Measurements from ENCODE around the gene ANO10. TPM values are rescaled to one million over a fixed set of nuclear protein-coding genes. Genes with fewer than 3 reads are reported as not detected.

The ANO10 gene
- total RNA-seq, 1 experiment from 2014 or later = 15.0 TPM

GRCh38 chr3:43423639-43424038, 198.2 kb downstream of the ANO10 start:
- CTCF ChIA-PET = no interaction called here

GRCh38 chr3:43423142-43423541, 198.7 kb downstream of the ANO10 start:
- intact Hi-C loops (cut with micrococcal nuclease) = no loop called here
- peak; percentile 7 for DNase-seq (ENCODE audit: unreplicated experiment)
- Mint-ChIP-seq H3K27me3 (ENCODE audit: insufficient read depth, unreplicated experiment) (no peaks in the 10 kb centered on the region), H3K4me3 (ENCODE audit: unreplicated experiment) (no peak overlapping the region), H3K27ac (ENCODE audit: low read depth, unreplicated experiment) (no peak overlapping the region), H3K4me1 (ENCODE audit: insufficient read depth, unreplicated experiment) (no peaks in the 10 kb centered on the region), H3K9me3 (ENCODE audit: unreplicated experiment) (no peaks in the 10 kb centered on the region), H3K36me3 (ENCODE audit: insufficient read depth, unreplicated experiment) (no peaks in the 10 kb centered on the region)
- no TSS peak for BruUV-seq (replicated peaks)
- CTCF ChIA-PET = no interaction called here
- TF ChIP-seq CTCF (IDR thresholded peaks at IDR 0.05; ENCODE audit: unreplicated experiment) = no peak
- POLR2A ChIA-PET = no interaction called here

More at GRCh38 chr3:43423639-43424038, 198.2 kb downstream of the ANO10 start:
- Mint-ChIP-seq H3K27me3 (ENCODE audit: insufficient read depth, unreplicated experiment) (no peaks in the 10 kb centered on the region), H3K4me3 (ENCODE audit: unreplicated experiment) (no peak overlapping the region), H3K27ac (ENCODE audit: low read depth, unreplicated experiment) (no peak overlapping the region), H3K36me3 (ENCODE audit: insufficient read depth, unreplicated experiment) (no peaks in the 10 kb centered on the region), H3K4me1 (ENCODE audit: insufficient read depth, unreplicated experiment) (no peaks in the 10 kb centered on the region), H3K9me3 (ENCODE audit: unreplicated experiment) (no peaks in the 10 kb centered on the region)
- BruUV-seq (replicated peaks) = no TSS peak
- no peak for DNase-seq (ENCODE audit: unreplicated experiment)
- no peak for TF ChIP-seq CTCF (IDR thresholded peaks at IDR 0.05; ENCODE audit: unreplicated experiment)
- intact Hi-C loops (cut with micrococcal nuclease) = no loop called here
- POLR2A ChIA-PET = no interaction called here

GRCh38 chr3:43418601-43419272, 203.1 kb downstream of the ANO10 start:
- no peaks in the 10 kb centered on the region for H3K27me3 Mint-ChIP-seq (ENCODE audit: insufficient read depth, unreplicated experiment)
- no peak for DNase-seq (ENCODE audit: unreplicated experiment)
- H3K27ac Mint-ChIP-seq (ENCODE audit: low read depth, unreplicated experiment) = no peak overlapping the region
- H3K4me3 Mint-ChIP-seq (ENCODE audit: unreplicated experiment) = no peak overlapping the region
- CTCF ChIA-PET = interaction anchor here (1.5 kb wide), 1 partner anchor 13 kb away, joined by 5 read pairs; no protein-coding TSS in a partner anchor
- no peaks in the 10 kb centered on the region for H3K36me3 Mint-ChIP-seq (ENCODE audit: insufficient read depth, unreplicated experiment)
- POLR2A ChIA-PET = no interaction called here
- no peaks in the 10 kb centered on the region for H3K9me3 Mint-ChIP-seq (ENCODE audit: unreplicated experiment)
- no TSS peak for BruUV-seq (replicated peaks)
- no peak for TF ChIP-seq CTCF (IDR thresholded peaks at IDR 0.05; ENCODE audit: unreplicated experiment)
- intact Hi-C loops (cut with micrococcal nuclease) = no loop called here
- H3K4me1 Mint-ChIP-seq (ENCODE audit: insufficient read depth, unreplicated experiment) = no peaks in the 10 kb centered on the region

- BruUV-seq (replicated peaks) = no TSS peak
- no peaks in the 10 kb centered on the region for H3K36me3 Mint-ChIP-seq (ENCODE audit: insufficient read depth, unreplicated experiment)
- H3K27ac Mint-ChIP-seq (ENCODE audit: low read depth, unreplicated experiment) = no peak overlapping the region
- no peaks in the 10 kb centered on the region for H3K9me3 Mint-ChIP-seq (ENCODE audit: unreplicated experiment)
- no peak overlapping the region for H3K4me3 Mint-ChIP-seq (ENCODE audit: unreplicated experiment)
- intact Hi-C loops (cut with micrococcal nuclease) = no loop called here
- no peak for TF ChIP-seq CTCF (IDR thresholded peaks at IDR 0.05; ENCODE audit: unreplicated experiment)
- ChIA-PET POLR2A (interaction anchor here (0.7 kb wide), 1 partner anchor 38 kb away, joined by 3 read pairs; no protein-coding TSS in a partner anchor), CTCF (interaction anchor here (0.6 kb wide), 1 partner anchor 36 kb away, joined by 3 read pairs; no protein-coding TSS in a partner anchor)
- DNase-seq (ENCODE audit: unreplicated experiment) = no peak
- no peaks in the 10 kb centered on the region for H3K4me1 Mint-ChIP-seq (ENCODE audit: insufficient read depth, unreplicated experiment)
- no peaks in the 10 kb centered on the region for H3K27me3 Mint-ChIP-seq (ENCODE audit: insufficient read depth, unreplicated experiment)
Measured at GRCh38 chr3:43417133-43417532, 204.7 kb downstream of the ANO10 start.

Measured in MCF 10A (cell line).